B cell (primary cell): ENCODE measurements around the gene FAM3D.

Source experiments
- CTCF ChIP-seq: fragments of 200-600 bp; IDR thresholded peaks from one replicate; pipeline ENCODE4 v1.8.0; 2022; ENCODE audit warnings: antibody characterized with exemption, mild to moderate bottlenecking
- EZH2 ChIP-seq: IDR thresholded peaks from 2 replicates; pipeline ENCODE4 v1.6.1; 2012; ENCODE audit warnings: borderline replicate concordance, low read depth, mild to moderate bottlenecking, moderate library complexity, low read length; ENCODE audit not compliant: insufficient read depth, poor library complexity, severe bottlenecking

- TF ChIP-seq EZH2 (no peak), CTCF (no peak)
These were observed 38.2 kb upstream of the FAM3D start for GRCh38 chr3:58704745-58705144.
